Stimulated activated effector memory CD8-positive, alpha-beta T cell treated with anti-CD3 and anti-CD28 coated beads, Interleukin-12 subunit alpha, Interleukin-12 subunit beta, amount 100 ng/mL, for 72 hours (primary cell): ENCODE data around the gene COL8A1.

Source experiments
- ATAC-seq: fragments of 150-1000 bp; cut with Tn5 transposase; 2 replicates; pipeline ENCODE4 v1.10.0; 2021
- DNase-seq, 2 donors: peaks; one replicate each; pipeline ENCODE4 v3.0.0; 2021 to 2022; ENCODE audit warnings: low spot score in 2 of 2
- H3K27ac Mint-ChIP-seq: one replicate; pipeline ENCODE4 v1.8.0; 2022; ENCODE audit warnings: mild to moderate bottlenecking, mixed read lengths
- H3K36me3 Mint-ChIP-seq: one replicate; pipeline ENCODE4 v1.8.0; 2022; ENCODE audit warnings: mild to moderate bottlenecking, mixed read lengths
- H3K4me1 Mint-ChIP-seq: one replicate; pipeline ENCODE4 v1.8.0; 2022; ENCODE audit warnings: mixed read lengths
- H3K4me3 Mint-ChIP-seq: one replicate; pipeline ENCODE4 v1.8.0; 2022; ENCODE audit warnings: mild to moderate bottlenecking, mixed read lengths
- H3K9me3 Mint-ChIP-seq: one replicate; pipeline ENCODE4 v1.8.0; 2022; ENCODE audit warnings: mixed read lengths

Gene COL8A1

GRCh38 chr3:99765042-99765942 is 126.9 kb downstream of the COL8A1 start:
- no peak for ATAC-seq
- H3K36me3 Mint-ChIP-seq = no peaks in the 10 kb centered on the region
- H3K4me3 Mint-ChIP-seq = no peak overlapping the region
- no peak for DNase-seq
- no peak overlapping the region for H3K27ac Mint-ChIP-seq
- no peaks in the 10 kb centered on the region for H3K4me1 Mint-ChIP-seq
- no peaks in the 10 kb centered on the region for H3K9me3 Mint-ChIP-seq

- no peaks in the 10 kb centered on the region for H3K9me3 Mint-ChIP-seq
- H3K36me3 Mint-ChIP-seq = no peaks in the 10 kb centered on the region
- H3K27ac Mint-ChIP-seq = no peak overlapping the region
- no peak for ATAC-seq
- no peaks in the 10 kb centered on the region for H3K4me1 Mint-ChIP-seq
- H3K4me3 Mint-ChIP-seq = no peak overlapping the region
- no peak for DNase-seq
Observed at GRCh38 chr3:99767291-99767690, 128.9 kb downstream of the COL8A1 start.

GRCh38 chr3:99768126-99768525 is 129.7 kb downstream of the COL8A1 start:
- no peaks in the 10 kb centered on the region for H3K36me3 Mint-ChIP-seq
- ATAC-seq = no peak
- no peak overlapping the region for H3K27ac Mint-ChIP-seq
- no peak overlapping the region for H3K4me3 Mint-ChIP-seq
- H3K9me3 Mint-ChIP-seq = no peaks in the 10 kb centered on the region
- DNase-seq = no peak
- H3K4me1 Mint-ChIP-seq = no peaks in the 10 kb centered on the region

GRCh38 chr3:99768808-99769501 is 130.6 kb downstream of the COL8A1 start:
- Mint-ChIP-seq H3K27ac (no peak overlapping the region), H3K9me3 (no peaks in the 10 kb centered on the region), H3K4me1 (no peaks in the 10 kb centered on the region), H3K36me3 (no peaks in the 10 kb centered on the region), H3K4me3 (no peak overlapping the region)
- DNase-seq (no peak), ATAC-seq (no peak)

GRCh38 chr3:99772171-99772570 is 133.8 kb downstream of the COL8A1 start:
- Mint-ChIP-seq H3K9me3 (no peaks in the 10 kb centered on the region), H3K36me3 (no peaks in the 10 kb centered on the region), H3K27ac (no peak overlapping the region), H3K4me1 (no peaks in the 10 kb centered on the region), H3K4me3 (no peak overlapping the region)
- no peak for ATAC-seq
- no peak for DNase-seq

- no peak overlapping the region for H3K27ac Mint-ChIP-seq
- no peak for ATAC-seq
Observed at GRCh38 chr3:99772671-99773070, 134.3 kb downstream of the COL8A1 start.

GRCh38 chr3:99774467-99774866 is 136.1 kb downstream of the COL8A1 start:
- H3K9me3 Mint-ChIP-seq = no peaks in the 10 kb centered on the region
- no peaks in the 10 kb centered on the region for H3K36me3 Mint-ChIP-seq
- no peak for DNase-seq
- no peak overlapping the region for H3K4me3 Mint-ChIP-seq
- peak; percentile 87 for ATAC-seq
- H3K27ac Mint-ChIP-seq = no peak overlapping the region
- H3K4me1 Mint-ChIP-seq = no peaks in the 10 kb centered on the region

More at GRCh38 chr3:99772671-99773070, 134.3 kb downstream of the COL8A1 start:
- DNase-seq = no peak
- H3K9me3 Mint-ChIP-seq = no peaks in the 10 kb centered on the region
- no peaks in the 10 kb centered on the region for H3K4me1 Mint-ChIP-seq
- H3K4me3 Mint-ChIP-seq = no peak overlapping the region
- H3K36me3 Mint-ChIP-seq = no peaks in the 10 kb centered on the region

GRCh38 chr3:99776516-99777209 is 138.3 kb downstream of the COL8A1 start:
- no peaks in the 10 kb centered on the region for H3K36me3 Mint-ChIP-seq
- H3K4me1 Mint-ChIP-seq = no peaks in the 10 kb centered on the region
- no peak overlapping the region for H3K27ac Mint-ChIP-seq
- no peaks in the 10 kb centered on the region for H3K9me3 Mint-ChIP-seq
- DNase-seq (no peak), ATAC-seq (no peak)
- H3K4me3 Mint-ChIP-seq = no peak overlapping the region

GRCh38 chr3:99777210-99777549 is 138.8 kb downstream of the COL8A1 start:
- Mint-ChIP-seq H3K36me3 (no peaks in the 10 kb centered on the region), H3K4me3 (no peak overlapping the region), H3K9me3 (no peaks in the 10 kb centered on the region), H3K27ac (no peak overlapping the region), H3K4me1 (no peaks in the 10 kb centered on the region)
- ATAC-seq (no peak), DNase-seq (no peak)

- no peak overlapping the region for H3K27ac Mint-ChIP-seq
- no peaks in the 10 kb centered on the region for H3K36me3 Mint-ChIP-seq
- DNase-seq (no peak), ATAC-seq (no peak)
- no peaks in the 10 kb centered on the region for H3K9me3 Mint-ChIP-seq
- no peak overlapping the region for H3K4me3 Mint-ChIP-seq
- H3K4me1 Mint-ChIP-seq = no peaks in the 10 kb centered on the region
Observed at GRCh38 chr3:99777708-99778107, 139.3 kb downstream of the COL8A1 start.

GRCh38 chr3:99780749-99781148 is 142.4 kb downstream of the COL8A1 start:
- no peak for ATAC-seq
- Mint-ChIP-seq H3K9me3 (no peaks in the 10 kb centered on the region), H3K4me3 (no peak overlapping the region), H3K4me1 (no peaks in the 10 kb centered on the region), H3K36me3 (no peaks in the 10 kb centered on the region), H3K27ac (no peak overlapping the region)
- no peak for DNase-seq

GRCh38 chr3:99781761-99782160 is 143.4 kb downstream of the COL8A1 start:
- no peaks in the 10 kb centered on the region for H3K9me3 Mint-ChIP-seq
- no peak for DNase-seq
- no peak for ATAC-seq
- no peaks in the 10 kb centered on the region for H3K4me1 Mint-ChIP-seq
- no peaks in the 10 kb centered on the region for H3K36me3 Mint-ChIP-seq
- H3K27ac Mint-ChIP-seq = no peak overlapping the region
- no peak overlapping the region for H3K4me3 Mint-ChIP-seq

- Mint-ChIP-seq H3K9me3 (no peaks in the 10 kb centered on the region), H3K27ac (no peak overlapping the region), H3K4me3 (no peak overlapping the region), H3K4me1 (no peaks in the 10 kb centered on the region), H3K36me3 (no peaks in the 10 kb centered on the region)
- ATAC-seq (no peak), DNase-seq (no peak)
Observed at GRCh38 chr3:99783011-99783573, 144.7 kb downstream of the COL8A1 start.

- H3K36me3 Mint-ChIP-seq = no peaks in the 10 kb centered on the region
- H3K27ac Mint-ChIP-seq = no peak overlapping the region
- peak; percentile 77 for ATAC-seq
- no peaks in the 10 kb centered on the region for H3K9me3 Mint-ChIP-seq
- H3K4me3 Mint-ChIP-seq = no peak overlapping the region
- no peak for DNase-seq
- H3K4me1 Mint-ChIP-seq = no peaks in the 10 kb centered on the region
Observed at GRCh38 chr3:99789011-99789721, 150.8 kb downstream of the COL8A1 start.

- DNase-seq (no peak), ATAC-seq (no peak)
- Mint-ChIP-seq H3K4me3 (no peak overlapping the region), H3K4me1 (no peaks in the 10 kb centered on the region), H3K27ac (no peak overlapping the region), H3K36me3 (no peaks in the 10 kb centered on the region), H3K9me3 (no peaks in the 10 kb centered on the region)
Observed at GRCh38 chr3:99794485-99794884, 156.1 kb downstream of the COL8A1 start.
